Lower leg skin (tissue), 3 donors: ENCODE results near the gene RTL1.

Experiments used
- CTCF ChIP-seq, 3 donors: fragments of 450-650 bp; IDR thresholded peaks; one replicate each; pipeline ENCODE4 v1.5.1; 2016; ENCODE audit warnings: antibody characterized with exemption in 3 of 3, mild to moderate bottlenecking in 3 of 3, moderate library complexity in 2 of 3
- POLR2A ChIP-seq, 2 donors: fragments of 450-650 bp; IDR thresholded peaks; one replicate each; pipeline ENCODE4 v1.6.1; 2016 to 2017; ENCODE audit warnings: antibody characterized with exemption in 2 of 2, mild to moderate bottlenecking in 1 of 2, moderate library complexity in 1 of 2

- TF ChIP-seq POLR2A (IDR thresholded peaks at IDR 0.05) (no peak), CTCF (IDR thresholded peaks at IDR 0.05) (no peak)
Observed at GRCh38 chr14:100887728-100888335, 15.7 kb downstream of the RTL1 start.
